ENCODE data around the gene CLIC1. TPM values are rescaled to one million over a fixed set of nuclear protein-coding genes. Genes with fewer than 3 reads are reported as not detected.

CLIC1 gene
- total RNA-seq, 4 donors from 2014 or later, result 253 to 375 (median 362) TPM

DNA sequence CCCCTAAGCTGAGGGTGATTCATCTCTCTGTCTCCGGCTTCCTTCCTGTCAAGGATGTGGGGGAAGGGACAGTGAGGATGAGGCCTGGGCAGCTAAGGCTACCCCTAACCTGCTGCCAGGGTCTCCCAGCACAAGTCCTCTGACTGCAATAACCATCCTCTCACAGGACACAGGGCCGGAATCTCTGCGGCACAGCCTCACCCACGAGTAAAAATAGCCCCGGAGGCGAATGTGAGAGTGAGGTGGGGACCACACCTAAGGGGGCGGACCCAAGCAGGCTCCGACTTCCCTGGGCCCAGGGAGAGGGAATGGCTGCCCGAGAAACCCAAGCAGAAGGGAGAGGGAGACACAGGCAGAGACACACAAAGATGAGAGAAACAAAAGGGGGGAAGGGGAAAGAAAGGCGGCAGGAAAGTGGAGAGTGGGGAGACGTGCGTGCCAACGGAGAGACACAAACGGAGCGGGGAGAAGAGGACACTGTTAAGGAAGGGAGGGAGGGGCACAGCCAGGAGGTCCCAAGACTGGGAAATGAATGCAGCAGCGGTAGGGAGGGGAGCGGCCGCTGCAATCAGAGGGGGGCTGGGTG, 1.4 kb downstream of the CLIC1 start:
- intact Hi-C loops (cut with DNase I; ENCODE audit: low total_unique reads) (no loop called here), in situ Hi-C loops (cut with MboI; ENCODE audit: low pct_ligation_motif_present in 1 of 4, low pct_unique_long_range_greater_than_20kb in 1 of 4, low sequenced_read_pairs in 3 of 4) (loop anchor here in 1 of 4 donors (10.0 kb wide), 1 partner anchor 90 kb away; the partner anchor contains the start of gene HSPA1B)
- Histone ChIP-seq H3K4me3 (peak overlapping the region; percentile 56 to 91 (median 75)), H3K9me3 (no peaks in the 10 kb centered on the region), H3K27ac (peak overlapping the region; percentile 96 to 99 (median 98)), H3K4me1 (peaks cover 23 to 65% (median 52%) of the 10 kb centered on the region in 4 donors), H3K27me3 (no peaks in the 10 kb centered on the region), H3K36me3 (peaks cover 0 to 28% (median 13%) of the 10 kb centered on the region in 4 donors)
- WGBS, 2 donors (ENCODE audit: low coverage in 1 of 2), result 1% methylated on average over 18 of the region's 18 CpGs; no CpG with 5 or more reads in 1 of the 2 donors
- peak; percentile 66 to 81 (median 67) for TF ChIP-seq POLR2AphosphoS5 (IDR thresholded peaks at IDR 0.05)
- no peak for TF ChIP-seq EP300 (IDR thresholded peaks at IDR 0.05; ENCODE audit: low read depth)
- TF ChIP-seq POLR2A (IDR thresholded peaks at IDR 0.05), result peak; percentile 81
- no peak for TF ChIP-seq CTCF (IDR thresholded peaks at IDR 0.05)
- peak; percentile 84 for DNase-seq

DNA sequence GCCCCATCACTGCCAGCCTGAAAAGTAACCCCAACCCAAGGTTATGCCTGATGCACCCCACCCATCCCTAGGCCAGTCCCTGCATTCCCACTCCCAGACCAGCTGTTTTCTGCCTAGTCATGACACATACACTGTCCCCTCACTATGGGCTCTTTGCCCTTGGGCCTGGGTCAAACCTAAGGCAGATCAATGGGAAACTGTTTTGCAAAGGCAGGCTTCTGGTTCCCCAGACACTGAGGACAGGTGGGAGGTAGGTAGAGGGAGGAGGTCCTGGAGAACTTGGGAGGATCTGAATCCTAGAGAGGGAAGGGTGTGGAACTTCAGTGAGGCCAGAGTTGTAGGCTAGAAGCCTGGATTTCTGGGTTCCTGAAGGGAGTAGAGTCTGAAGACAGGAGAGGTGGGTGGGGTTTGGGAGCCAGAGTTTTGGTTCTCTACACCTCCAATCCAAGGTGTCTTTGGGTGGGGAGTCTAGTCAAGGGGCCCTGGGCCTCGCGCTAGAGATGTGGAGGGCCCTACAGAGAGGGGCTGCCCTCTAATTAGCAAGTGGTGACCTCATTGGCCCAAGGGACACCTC, 2.0 kb downstream of the CLIC1 start:
- 22% methylated on average over 2 of the region's 2 CpGs; no CpG with 5 or more reads in 1 of the 2 donors for WGBS, 2 donors (ENCODE audit: low coverage in 1 of 2)
- no peak for DNase-seq
- intact Hi-C loops (cut with DNase I; ENCODE audit: low total_unique reads), result no loop called here

GRCh38 chr6:31733734-31734133, 2.6 kb downstream of the CLIC1 start:
- in situ Hi-C loops (cut with MboI; ENCODE audit: low pct_ligation_motif_present in 1 of 4, low pct_unique_long_range_greater_than_20kb in 1 of 4, low sequenced_read_pairs in 3 of 4), result loop anchor here in 1 of 4 donors (10.0 kb wide), 1 partner anchor 91 kb away; the partner anchor contains the start of gene HSPA1B
- no peaks in the 10 kb centered on the region for H3K27me3 ChIP-seq
- 81 to 83% methylated on average over 3 to 4 of the region's 4 CpGs for WGBS, 2 donors (ENCODE audit: low coverage in 1 of 2)
- H3K9me3 ChIP-seq, result no peaks in the 10 kb centered on the region
- H3K36me3 ChIP-seq, result peaks cover 0 to 28% (median 13%) of the 10 kb centered on the region in 4 donors
- TF ChIP-seq POLR2AphosphoS5 (IDR thresholded peaks at IDR 0.05) (no peak), POLR2A (IDR thresholded peaks at IDR 0.05) (no peak), EP300 (IDR thresholded peaks at IDR 0.05; ENCODE audit: low read depth) (no peak), CTCF (IDR thresholded peaks at IDR 0.05) (no peak)
- peaks cover 20 to 64% (median 50%) of the 10 kb centered on the region in 4 donors for H3K4me1 ChIP-seq
- DNase-seq, result no peak
- intact Hi-C loops (cut with DNase I; ENCODE audit: low total_unique reads), result no loop called here
- peak overlapping the region in 1 of 4 donors; percentile 77 for H3K4me3 ChIP-seq
- peak overlapping the region; percentile 96 to 99 (median 98) for H3K27ac ChIP-seq

More for the DNA sequence above, 2.0 kb downstream of the CLIC1 start:
- Histone ChIP-seq H3K4me3 (peak overlapping the region; percentile 56 to 91 (median 75)), H3K27ac (peak overlapping the region; percentile 96 to 99 (median 98)), H3K4me1 (peaks cover 22 to 64% (median 50%) of the 10 kb centered on the region in 4 donors), H3K9me3 (no peaks in the 10 kb centered on the region), H3K36me3 (peaks cover 0 to 28% (median 13%) of the 10 kb centered on the region in 4 donors), H3K27me3 (no peaks in the 10 kb centered on the region)
- in situ Hi-C loops (cut with MboI; ENCODE audit: low pct_ligation_motif_present in 1 of 4, low pct_unique_long_range_greater_than_20kb in 1 of 4, low sequenced_read_pairs in 3 of 4), result loop anchor here in 1 of 4 donors (10.0 kb wide), 1 partner anchor 90 kb away; the partner anchor contains the start of gene HSPA1B
- TF ChIP-seq POLR2A (IDR thresholded peaks at IDR 0.05) (no peak), CTCF (IDR thresholded peaks at IDR 0.05) (no peak), EP300 (IDR thresholded peaks at IDR 0.05; ENCODE audit: low read depth) (no peak), POLR2AphosphoS5 (IDR thresholded peaks at IDR 0.05) (no peak)

DNA sequence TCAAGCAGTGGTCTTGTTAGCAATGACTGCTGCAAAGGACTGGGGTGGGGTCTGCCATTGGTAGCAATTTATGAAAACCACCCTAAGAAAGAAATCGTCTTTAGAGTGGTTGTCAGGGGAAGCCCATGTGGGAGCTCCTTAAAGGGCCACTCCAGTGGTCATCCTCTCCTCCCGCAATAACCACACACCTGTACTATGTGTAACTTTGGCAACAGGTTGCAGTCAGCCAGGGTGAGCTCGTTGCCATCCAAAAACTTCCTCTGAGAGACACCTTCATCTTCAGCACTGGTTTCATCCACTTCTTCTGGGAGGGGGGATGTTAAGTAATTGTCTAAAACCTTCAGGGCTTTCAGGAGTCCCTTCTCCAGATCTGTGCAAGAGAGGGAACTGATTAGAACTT, 4.3 kb downstream of the CLIC1 start:
- H3K4me1 ChIP-seq, result peaks cover 27 to 64% (median 50%) of the 10 kb centered on the region in 4 donors
- no peaks in the 10 kb centered on the region for H3K27me3 ChIP-seq
- no peak for TF ChIP-seq POLR2A (IDR thresholded peaks at IDR 0.05)
- TF ChIP-seq CTCF (IDR thresholded peaks at IDR 0.05), result no peak
- no peak for TF ChIP-seq POLR2AphosphoS5 (IDR thresholded peaks at IDR 0.05)
- TF ChIP-seq EP300 (IDR thresholded peaks at IDR 0.05; ENCODE audit: low read depth), result no peak
- intact Hi-C loops (cut with DNase I; ENCODE audit: low total_unique reads) (no loop called here), in situ Hi-C loops (cut with MboI; ENCODE audit: low pct_ligation_motif_present in 1 of 4, low pct_unique_long_range_greater_than_20kb in 1 of 4, low sequenced_read_pairs in 3 of 4) (loop anchor here in 1 of 4 donors (10.0 kb wide), 1 partner anchor 93 kb away; the partner anchor contains the start of gene HSPA1B)
- peak overlapping the region; percentile 9 to 98 (median 52) for H3K27ac ChIP-seq
- whole genome bisulfite sequencing, 2 donors (ENCODE audit: low coverage in 1 of 2), result 42% methylated on average over 3 of the region's 3 CpGs; no CpG with 5 or more reads in 1 of the 2 donors
- peaks cover 0 to 28% (median 13%) of the 10 kb centered on the region in 4 donors for H3K36me3 ChIP-seq
- H3K9me3 ChIP-seq, result no peaks in the 10 kb centered on the region
- no peak overlapping the region for H3K4me3 ChIP-seq
- DNase-seq, result no peak

All from transverse colon (tissue), 4 donors.